GM12878 (cell line): ENCODE data around the gene MS4A4E. TPM values are rescaled to one million over a fixed set of nuclear protein-coding genes. Genes with fewer than 3 reads are reported as not detected.

Experiments
- ATAC-seq: fragments of 200-7000 bp; cut with Tn5 transposase; 3 replicates; pipeline ENCODE4 v1.9.1; 2020; ENCODE audit warnings: mild to moderate bottlenecking, moderate library complexity
- BruUV-seq: library from RNA; stranded (reverse); fragments of 400-500 nt; replicated peaks from 2 replicates; lab custom pipeline; 2021; lab: Mats Ljungman, UMichigan
- CTCF ChIA-PET: fragments of 300-600 bp; sonication (Branson Sonifier 250); formaldehyde crosslinking; extraction: SDS; loops from one replicate; lab custom pipeline; 2021; ENCODE audit warnings: inconsistent platforms; lab: Yijun Ruan, JAX
- POLR2A ChIA-PET: fragments of 350-600 bp; formaldehyde crosslinking; extraction: SDS; loops from one replicate; lab custom pipeline; 2021; ENCODE audit warnings: inconsistent platforms; lab: Charles Lee
- RAD21 ChIA-PET: fragments of 300-600 bp; sonication (Branson Sonifier 250); formaldehyde crosslinking; loops from one replicate; lab custom pipeline; 2023; ENCODE audit warnings: antibody characterized with exemption; ENCODE audit not compliant: unreplicated experiment; lab: Charles Lee
- SMC1A ChIA-PET: fragments of 300-600 bp; sonication (Branson Sonifier 250); formaldehyde crosslinking; loops from one replicate; lab custom pipeline; 2023; ENCODE audit not compliant: unreplicated experiment, uncharacterized antibody; lab: Charles Lee
- DNase-seq: peaks from one replicate; pipeline ENCODE4 v3.0.0-alpha.2; 2011; ENCODE audit warnings: low read depth, low spot score
- FAIRE-seq: peaks from 3 replicates; lab custom pipeline; 2011; peaks lifted over from hg19 to GRCh38; lab: Jason Lieb, UNC
- H2AFZ ChIP-seq: 2 replicates; pipeline ENCODE4 v1.6.0; 2011; ENCODE audit warnings: low read depth, low read length, control low read depth; ENCODE audit not compliant: control insufficient read depth
- H3K27ac ChIP-seq: 2 replicates; pipeline ENCODE4 v1.5.1; 2011; ENCODE audit warnings: control low read depth; ENCODE audit not compliant: control insufficient read depth, insufficient read depth
- H3K27me3 ChIP-seq, 2 experiments: replicated peaks in 1 of 2; 2 replicates each; pipeline versions ENCODE4 v1.6.0 to v1.6.1; 2011; ENCODE audit warnings: low read length in 1 of 2; ENCODE audit not compliant: control insufficient read depth in 2 of 2, insufficient read depth in 2 of 2
- H3K36me3 ChIP-seq, 2 experiments: 2 replicates each; pipeline ENCODE4 v1.5.1; 2011; ENCODE audit warnings: low read length in 1 of 2; ENCODE audit not compliant: control insufficient read depth in 2 of 2, insufficient read depth in 2 of 2
- H3K4me1 ChIP-seq: 2 replicates; pipeline ENCODE4 v1.6.1; 2011; ENCODE audit warnings: mild to moderate bottlenecking, low read length, moderate library complexity, mixed read lengths; ENCODE audit not compliant: control insufficient read depth, insufficient read depth
- H3K4me2 ChIP-seq: 2 replicates; pipeline ENCODE4 v1.6.0; 2011; ENCODE audit warnings: control low read depth; ENCODE audit not compliant: control insufficient read depth, insufficient read depth
- H3K4me3 ChIP-seq: fragments of 200-600 bp; sonication (generic); 2 replicates; pipeline ENCODE4 v1.5.1; 2016
- H3K79me2 ChIP-seq: 2 replicates; pipeline ENCODE4 v1.6.0; 2011; ENCODE audit warnings: low read length; ENCODE audit not compliant: control insufficient read depth, insufficient read depth
- H3K9ac ChIP-seq: 2 replicates; pipeline ENCODE4 v1.8.0; 2011; ENCODE audit warnings: low read length, control low read depth, mixed read lengths; ENCODE audit not compliant: control insufficient read depth, insufficient read depth
- H3K9me3 ChIP-seq: replicated peaks from 3 replicates; pipeline ENCODE4 v1.5.1; 2011; ENCODE audit warnings: mild to moderate bottlenecking, low read length; ENCODE audit not compliant: control insufficient read depth, insufficient read depth
- H4K20me1 ChIP-seq: 2 replicates; pipeline ENCODE4 v1.6.0; 2011; ENCODE audit not compliant: control insufficient read depth, insufficient read depth
- BHLHE40 ChIP-seq, 2 experiments: fragments of 450-650 bp in 1 of 2; IDR thresholded peaks; 2 replicates each; pipeline ENCODE4 v1.6.1; 2011 to 2017; ENCODE audit warnings: low read depth in 2 of 2, borderline replicate concordance in 1 of 2, improper control_type of control experiment in 1 of 2, low read length in 1 of 2, mild to moderate bottlenecking in 1 of 2
- CREB1 ChIP-seq: IDR thresholded peaks from 2 replicates; pipeline ENCODE4 v1.6.1; 2012; ENCODE audit warnings: low read depth, mild to moderate bottlenecking, inconsistent platforms
- CTCF ChIP-seq, 3 experiments: IDR thresholded peaks in 2 of 3; conservative IDR thresholded peaks in 1 of 3; 2 replicates each; pipeline ENCODE4 v1.5.1; 2011; ENCODE audit warnings: low read depth in 3 of 3, low read length in 3 of 3, mild to moderate bottlenecking in 3 of 3, control low read depth in 2 of 3, moderate library complexity in 2 of 3, inconsistent platforms in 1 of 3, mixed read lengths in 1 of 3; ENCODE audit not compliant: control insufficient read depth in 2 of 3, insufficient read depth in 1 of 3; ENCODE audit errors: extremely low read depth in 1 of 3
- FOXK2 ChIP-seq: fragments of 450-650 bp; IDR thresholded peaks from 2 replicates; pipeline ENCODE4 v1.6.1; 2017; ENCODE audit warnings: mild to moderate bottlenecking, moderate library complexity
- MEF2B ChIP-seq: fragments of 450-650 bp; IDR thresholded peaks from 2 replicates; pipeline ENCODE4 v1.6.1; 2018; ENCODE audit warnings: mild to moderate bottlenecking, moderate library complexity; ENCODE audit not compliant: partially characterized antibody, poor library complexity, severe bottlenecking
- MLLT1 ChIP-seq: fragments of 450-650 bp; IDR thresholded peaks from 2 replicates; pipeline ENCODE4 v1.6.1; 2016; ENCODE audit warnings: mild to moderate bottlenecking
- NFXL1 ChIP-seq: fragments of 450-650 bp; IDR thresholded peaks from 2 replicates; pipeline ENCODE4 v1.6.1; 2017; ENCODE audit warnings: antibody characterized with exemption, mild to moderate bottlenecking, borderline replicate concordance
- NFYA ChIP-seq: IDR thresholded peaks from 2 replicates; pipeline ENCODE4 v1.6.1; 2011; ENCODE audit warnings: low read depth, mild to moderate bottlenecking, low read length, improper control_type of control experiment, borderline replicate concordance
- POLR2AphosphoS5 ChIP-seq: IDR thresholded peaks from 2 replicates; pipeline ENCODE4 v1.6.1; 2011; ENCODE audit warnings: mild to moderate bottlenecking, low read length, inconsistent platforms
- PRDM15 ChIP-seq: fragments of 450-650 bp; formaldehyde crosslinking; IDR thresholded peaks from 2 replicates; pipeline ENCODE4 v1.4.0; 2020; ENCODE audit warnings: mild to moderate bottlenecking, moderate library complexity
- RUNX3 ChIP-seq: IDR thresholded peaks from 2 replicates; pipeline ENCODE4 v1.6.1; 2012; ENCODE audit warnings: low read length, inconsistent platforms
- SIX5 ChIP-seq: IDR thresholded peaks from 2 replicates; pipeline ENCODE4 v1.6.1; 2011; ENCODE audit warnings: mild to moderate bottlenecking, low read depth, low read length, moderate library complexity; ENCODE audit not compliant: severe bottlenecking
- SPI1 ChIP-seq: IDR thresholded peaks from 2 replicates; pipeline ENCODE4 v1.6.1; 2011; ENCODE audit warnings: low read depth, mild to moderate bottlenecking, low read length, moderate library complexity, borderline replicate concordance; ENCODE audit not compliant: insufficient read depth
- TBL1XR1 ChIP-seq: IDR thresholded peaks from 2 replicates; pipeline ENCODE4 v1.6.1; 2012; ENCODE audit warnings: low read depth, low read length, improper control_type of control experiment
- TCF3 ChIP-seq: IDR thresholded peaks from 2 replicates; pipeline ENCODE4 v1.6.1; 2012; ENCODE audit warnings: low read depth, mild to moderate bottlenecking, low read length, borderline replicate concordance; ENCODE audit not compliant: insufficient read depth
- ZZZ3 ChIP-seq: IDR thresholded peaks from 2 replicates; pipeline ENCODE4 v1.6.1; 2011; ENCODE audit warnings: low read depth; ENCODE audit not compliant: control insufficient read depth, insufficient read length
- WGBS: methylation state at CpG from one replicate; pipeline ENCODE4 v1.1.6; 2016; ENCODE audit warnings: low lambda C conversion rate; ENCODE audit not compliant: insufficient replicate concordance, insufficient coverage; ENCODE audit errors: missing lambda C conversion rate; 5-methylcytosine and 5-hydroxymethylcytosine counted together
- in situ Hi-C: fragments of 300-500 bp; cut with MboI; formaldehyde crosslinking; loops from 9 replicates; pipeline ENCODE4 v1.14.3; 2018; ENCODE audit warnings: mixed read lengths
- intact Hi-C: fragments of 100-400 bp; cut with micrococcal nuclease; formaldehyde crosslinking; loops from one replicate; pipeline ENCODE4 v1.14.2; 2022; ENCODE audit not compliant: unreplicated experiment
- polyA plus RNA-seq, 11 experiments: library from polyadenylated mRNA; depleted of rRNA in 4 of 11; unstranded in 6 of 11; stranded (reverse) in 5 of 11; fragments of >200 nt; fragmentation: Nextera tagmentation in 4 of 11; fragmentation: Illumina TruSeq in 1 of 11; extraction: Ambion mirVana in 4 of 11; extraction: Trizol in 1 of 11; gene quantifications; 1 replicate in 1 of 11; 2 replicates in 10 of 11; pipeline versions ENCODE4 v1.2.1 to v1.2.3, GENCODE V29; 2011 to 2016; ENCODE audit warnings: inconsistent platforms in 2 of 11, missing spikeins in 2 of 11, low read depth in 1 of 11
- total RNA-seq, 4 experiments: library from RNA; depleted of rRNA in 3 of 4; stranded (reverse); fragments of >200 nt in 3 of 4; fragmentation: Illumina TruSeq in 1 of 4; extraction: Trizol in 1 of 4; gene quantifications; 2 replicates each; pipeline versions ENCODE4 v1.2.1 to v1.2.3, GENCODE V29; 2013 to 2021

Gene MS4A4E
- total and polyA plus RNA-seq, 10 of the 15 experiments (the other 5 are each of a cell fraction or from before 2014, with no cell fraction given), result 0.06 to 0.92 (median 0.45) TPM; not detected in 3

- no TSS peak for BruUV-seq
- H2AFZ ChIP-seq, result no peak overlapping the region
- TF ChIP-seq NFYA, result no peak
- TF ChIP-seq ZZZ3, result no peak
- TF ChIP-seq PRDM15 (CRISPR knock-in tag), result no peak
- no peak for TF ChIP-seq TBL1XR1
- no peak for TF ChIP-seq BHLHE40 (IDR thresholded peaks at IDR 0.05; ENCODE audit: borderline replicate concordance in 1 of 2, low read depth in 2 of 2, low read length in 1 of 2)
- TF ChIP-seq SIX5, result no peak
- TF ChIP-seq MEF2B, result no peak
- TF ChIP-seq SPI1, result no peak
- no peak for TF ChIP-seq RUNX3
- TF ChIP-seq FOXK2, result no peak
- no peak for TF ChIP-seq TCF3
- TF ChIP-seq POLR2AphosphoS5, result no peak
- TF ChIP-seq CREB1, result no peak
- TF ChIP-seq CTCF (IDR thresholded peaks at IDR 0.05 in 2 of 3, conservative IDR thresholded peaks at IDR 0.05 in 1 of 3; ENCODE audit: control insufficient read depth in 2 of 3, extremely low read depth in 1 of 3, insufficient read depth in 1 of 3, low read depth in 3 of 3, low read length in 3 of 3), result no peak
- TF ChIP-seq NFXL1, result no peak
- no peak for TF ChIP-seq MLLT1
Measured at GRCh38 chr11:60161107-60161506, 81.8 kb downstream of the MS4A4E start.

More at GRCh38 chr11:60161107-60161506, 81.8 kb downstream of the MS4A4E start:
- intact Hi-C loops, result no loop called here
- ChIA-PET CTCF (interaction anchor here (0.9 to 2.6 kb wide), 3 partner anchors 42 to 107 kb away, joined by 3 to 12 read pairs (median 4); no protein-coding TSS in a partner anchor), SMC1A (interaction anchor here (1.0 to 1.8 kb wide), 3 partner anchors 11 to 90 kb away, joined by 3 to 7 read pairs (median 3); no protein-coding TSS in a partner anchor), POLR2A (interaction anchor here (0.5 kb wide), 1 partner anchor 197 kb away, joined by 3 read pairs; no protein-coding TSS in a partner anchor), RAD21 (no interaction called here)
- Histone ChIP-seq H3K9me3 (no peaks in the 10 kb centered on the region; the same call in 2 of the 3 replicates), H3K36me3 (no peaks in the 10 kb centered on the region), H3K4me1 (no peaks in the 10 kb centered on the region), H3K9ac (no peak overlapping the region), H4K20me1 (no peaks in the 10 kb centered on the region), H3K27ac (no peak overlapping the region), H3K4me3 (no peak overlapping the region), H3K4me2 (no peak overlapping the region), H3K79me2 (no peaks in the 10 kb centered on the region), H3K27me3 (no peaks in the 10 kb centered on the region; a peak in 1 of 4 replicates)
- DNase-seq (no peak), FAIRE-seq (no peak), ATAC-seq (no peak)
- in situ Hi-C loops, result no loop called here
- WGBS, result 0% methylated on average over 2 of the region's 2 CpGs
